Neural progenitor cell (in vitro differentiated cells): ENCODE results near the gene WDR1. TPM values are rescaled to one million over a fixed set of nuclear protein-coding genes. Genes with fewer than 3 reads are reported as not detected.

ENCODE experiments used
- DNase-seq: peaks from one replicate; pipeline ENCODE4 v3.0.0-alpha.2; 2016; ENCODE audit warnings: low spot score
- H2AFZ ChIP-seq: fragments of 200-600 bp; sonication (generic); replicated peaks from 2 replicates; pipeline ENCODE4 v1.6.1; 2016; ENCODE audit warnings: antibody characterized with exemption
- H3F3A ChIP-seq: fragments of 200-600 bp; sonication (generic); 2 replicates; pipeline ENCODE4 v1.6.1; 2016; ENCODE audit warnings: antibody characterized with exemption, low read depth
- H3K27ac ChIP-seq: fragments of 200-600 bp; sonication (generic); 2 replicates; pipeline ENCODE4 v1.5.1; 2016; ENCODE audit warnings: mild to moderate bottlenecking
- H3K27me3 ChIP-seq: fragments of 200-600 bp; sonication (generic); 2 replicates; pipeline ENCODE4 v1.6.1; 2016; ENCODE audit warnings: mild to moderate bottlenecking, moderate library complexity
- H3K36me3 ChIP-seq: fragments of 200-600 bp; sonication (generic); 2 replicates; pipeline ENCODE4 v1.5.1; 2016
- H3K4me1 ChIP-seq: fragments of 200-600 bp; sonication (generic); 2 replicates; pipeline ENCODE4 v1.6.1; 2016; ENCODE audit warnings: mixed run types
- H3K4me2 ChIP-seq: fragments of 200-600 bp; sonication (generic); 2 replicates; pipeline ENCODE4 v1.6.1; 2016
- H3K4me3 ChIP-seq: fragments of 200-600 bp; sonication (generic); 2 replicates; pipeline ENCODE4 v1.5.1; 2016
- H3K79me2 ChIP-seq: fragments of 200-600 bp; sonication (generic); 2 replicates; pipeline ENCODE4 v1.6.1; 2016; ENCODE audit warnings: low read depth
- H3K9ac ChIP-seq: fragments of 200-600 bp; sonication (generic); 2 replicates; pipeline ENCODE4 v1.6.1; 2016
- H3K9me3 ChIP-seq: fragments of 200-600 bp; sonication (generic); 2 replicates; pipeline ENCODE4 v1.5.1; 2016; ENCODE audit warnings: low read depth
- H4K20me1 ChIP-seq: fragments of 200-600 bp; sonication (generic); 2 replicates; pipeline ENCODE4 v1.6.1; 2016; ENCODE audit warnings: low read depth
- H3K27ac Mint-ChIP-seq: 3 replicates; pipeline ENCODE4 v1.8.0; 2021; ENCODE audit warnings: mixed read lengths
- H3K27me3 Mint-ChIP-seq: 2 replicates; pipeline ENCODE4 v1.8.0; 2022; ENCODE audit warnings: low read depth, mild to moderate bottlenecking, inconsistent platforms, moderate library complexity, mixed read lengths; ENCODE audit not compliant: insufficient read depth
- H3K36me3 Mint-ChIP-seq: 3 replicates; pipeline ENCODE4 v1.8.0; 2021; ENCODE audit warnings: mixed read lengths
- H3K4me1 Mint-ChIP-seq: 3 replicates; pipeline ENCODE4 v1.8.0; 2021; ENCODE audit warnings: mixed read lengths
- H3K4me3 Mint-ChIP-seq: 3 replicates; pipeline ENCODE4 v1.8.0; 2021; ENCODE audit warnings: mild to moderate bottlenecking, moderate library complexity, mixed read lengths
- H3K9me3 Mint-ChIP-seq: 3 replicates; pipeline ENCODE4 v1.8.0; 2020; ENCODE audit warnings: mixed read lengths
- EZH2 ChIP-seq: fragments of 200-600 bp; sonication (generic); IDR thresholded peaks from 2 replicates; pipeline ENCODE4 v1.6.1; 2017; ENCODE audit warnings: antibody characterized with exemption, mild to moderate bottlenecking, moderate library complexity
- EZH2phosphoT487 ChIP-seq: fragments of 200-600 bp; sonication (generic); IDR thresholded peaks from 2 replicates; pipeline ENCODE4 v1.6.1; 2017; ENCODE audit warnings: antibody characterized with exemption
- total RNA-seq: library from RNA; depleted of rRNA; stranded (reverse); fragments of >200 nt; gene quantifications from 2 replicates; pipeline ENCODE4 v1.2.3, GENCODE V29; 2015; ENCODE audit warnings: low replicate concordance
- TF ChIP-seq, protein P1 (sequence below): fragments of 200-600 bp; sonication (generic); IDR thresholded peaks from 2 replicates; pipeline ENCODE4 v1.5.1; 2017; ENCODE audit warnings: antibody characterized with exemption, mild to moderate bottlenecking

WDR1 gene
- total RNA-seq, 1 donor from 2014 or later = 83.1 TPM

- Histone ChIP-seq H4K20me1 (no peaks in the 10 kb centered on the region), H3K4me2 (no peak overlapping the region), H2AFZ (no peak overlapping the region), H3K4me1 (no peaks in the 10 kb centered on the region), H3K27ac (no peak overlapping the region), H3K4me3 (no peak overlapping the region), H3K9ac (no peak overlapping the region), H3F3A (no peaks in the 10 kb centered on the region), H3K36me3 (no peaks in the 10 kb centered on the region), H3K9me3 (no peaks in the 10 kb centered on the region), H3K27me3 (no peaks in the 10 kb centered on the region), H3K79me2 (no peaks in the 10 kb centered on the region)
- peaks cover 3% of the 10 kb centered on the region for H3K4me1 Mint-ChIP-seq
- H3K27me3 Mint-ChIP-seq = peaks cover 2% of the 10 kb centered on the region
- H3K27ac Mint-ChIP-seq = no peak overlapping the region
- no peak for DNase-seq
- no peaks in the 10 kb centered on the region for H3K36me3 Mint-ChIP-seq
- no peak for TF ChIP-seq EZH2phosphoT487
- no peak for TF ChIP-seq EZH2
- TF ChIP-seq, protein P1, sequence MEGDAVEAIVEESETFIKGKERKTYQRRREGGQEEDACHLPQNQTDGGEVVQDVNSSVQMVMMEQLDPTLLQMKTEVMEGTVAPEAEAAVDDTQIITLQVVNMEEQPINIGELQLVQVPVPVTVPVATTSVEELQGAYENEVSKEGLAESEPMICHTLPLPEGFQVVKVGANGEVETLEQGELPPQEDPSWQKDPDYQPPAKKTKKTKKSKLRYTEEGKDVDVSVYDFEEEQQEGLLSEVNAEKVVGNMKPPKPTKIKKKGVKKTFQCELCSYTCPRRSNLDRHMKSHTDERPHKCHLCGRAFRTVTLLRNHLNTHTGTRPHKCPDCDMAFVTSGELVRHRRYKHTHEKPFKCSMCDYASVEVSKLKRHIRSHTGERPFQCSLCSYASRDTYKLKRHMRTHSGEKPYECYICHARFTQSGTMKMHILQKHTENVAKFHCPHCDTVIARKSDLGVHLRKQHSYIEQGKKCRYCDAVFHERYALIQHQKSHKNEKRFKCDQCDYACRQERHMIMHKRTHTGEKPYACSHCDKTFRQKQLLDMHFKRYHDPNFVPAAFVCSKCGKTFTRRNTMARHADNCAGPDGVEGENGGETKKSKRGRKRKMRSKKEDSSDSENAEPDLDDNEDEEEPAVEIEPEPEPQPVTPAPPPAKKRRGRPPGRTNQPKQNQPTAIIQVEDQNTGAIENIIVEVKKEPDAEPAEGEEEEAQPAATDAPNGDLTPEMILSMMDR = no peak
- no peaks in the 10 kb centered on the region for H3K9me3 Mint-ChIP-seq
- H3K4me3 Mint-ChIP-seq = no peak overlapping the region
Observed at GRCh38 chr4:10162341-10163000, 45.9 kb upstream of the WDR1 start.

- H3K79me2 ChIP-seq = no peaks in the 10 kb centered on the region
- H3K27ac ChIP-seq = no peak overlapping the region
- no peak overlapping the region for H3K27ac Mint-ChIP-seq
- no peaks in the 10 kb centered on the region for H3K36me3 ChIP-seq
- peaks cover 2% of the 10 kb centered on the region for H3K27me3 Mint-ChIP-seq
- no peaks in the 10 kb centered on the region for H3K27me3 ChIP-seq
- H3K9me3 ChIP-seq = no peaks in the 10 kb centered on the region
- DNase-seq = no peak
- H3K4me3 ChIP-seq = no peak overlapping the region
- no peak overlapping the region for H3K9ac ChIP-seq
- H3K4me2 ChIP-seq = no peak overlapping the region
- H3K4me3 Mint-ChIP-seq = no peak overlapping the region
- H4K20me1 ChIP-seq = no peaks in the 10 kb centered on the region
- peaks cover 3% of the 10 kb centered on the region for H3K4me1 Mint-ChIP-seq
- H2AFZ ChIP-seq = no peak overlapping the region
- H3K4me1 ChIP-seq = no peaks in the 10 kb centered on the region
- H3K36me3 Mint-ChIP-seq = no peaks in the 10 kb centered on the region
- no peaks in the 10 kb centered on the region for H3F3A ChIP-seq
- TF ChIP-seq EZH2phosphoT487 (no peak), EZH2 (no peak)
- TF ChIP-seq, protein P1 = no peak
- no peaks in the 10 kb centered on the region for H3K9me3 Mint-ChIP-seq
Observed at GRCh38 chr4:10161840-10162239, 45.2 kb upstream of the WDR1 start.

GRCh38 chr4:10161146-10161545 is 44.5 kb upstream of the WDR1 start:
- Histone ChIP-seq H3K4me1 (no peaks in the 10 kb centered on the region), H3K27me3 (peaks cover under 1% of the 10 kb centered on the region), H4K20me1 (no peaks in the 10 kb centered on the region), H3F3A (no peaks in the 10 kb centered on the region), H3K4me2 (no peak overlapping the region), H3K9me3 (no peaks in the 10 kb centered on the region), H3K9ac (no peak overlapping the region), H3K27ac (no peak overlapping the region), H3K36me3 (no peaks in the 10 kb centered on the region), H2AFZ (no peak overlapping the region), H3K4me3 (no peak overlapping the region), H3K79me2 (no peaks in the 10 kb centered on the region)
- Mint-ChIP-seq H3K27ac (no peak overlapping the region), H3K4me3 (no peak overlapping the region), H3K4me1 (peaks cover 3% of the 10 kb centered on the region), H3K36me3 (no peaks in the 10 kb centered on the region), H3K9me3 (no peaks in the 10 kb centered on the region), H3K27me3 (peaks cover 2% of the 10 kb centered on the region)
- no peak for DNase-seq
- TF ChIP-seq EZH2 (no peak), EZH2phosphoT487 (no peak)
- TF ChIP-seq, protein P1 = no peak
